Body of pancreas (tissue), 4 donors: ENCODE measurements around the gene ABLIM1.
A peak's percentile ranks its signal among the peaks of the same experiment; 100 is the strongest.

ENCODE experiments used
- POLR2A ChIP-seq, 3 donors: fragments of 450-650 bp; IDR thresholded peaks; one replicate each; pipeline ENCODE4 v1.6.1; 2016; ENCODE audit warnings: antibody characterized with exemption in 3 of 3, mild to moderate bottlenecking in 2 of 3
- TF ChIP-seq, protein P1 (sequence below), 7 experiments: fragments of 450-650 bp in 4 of 7; fragments of 200-600 bp in 3 of 7; sonication (generic) in 3 of 7; IDR thresholded peaks; one replicate each; pipeline ENCODE4 v1.5.1; 2016 to 2019; ENCODE audit warnings: antibody characterized with exemption in 7 of 7

DNA sequence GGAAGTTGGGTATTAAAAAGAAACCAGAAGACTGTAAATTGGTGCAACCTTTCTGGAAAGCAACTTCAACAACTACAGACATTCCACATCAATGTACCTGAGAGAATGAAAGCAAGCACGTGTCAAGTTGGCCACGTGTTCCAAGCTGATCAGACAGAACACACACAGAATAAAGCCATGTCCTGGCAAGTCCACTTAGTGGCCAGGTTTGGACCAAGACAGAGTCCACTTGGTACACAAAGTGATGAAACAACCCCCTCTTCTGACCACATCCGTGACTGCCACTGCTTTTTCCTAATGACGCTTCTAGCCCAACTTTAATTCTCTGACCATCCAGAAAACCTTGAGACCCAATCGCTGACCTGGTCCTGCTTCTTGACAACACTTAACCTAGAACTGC, 109.4 kb downstream of the ABLIM1 start:
- TF ChIP-seq, protein P1, sequence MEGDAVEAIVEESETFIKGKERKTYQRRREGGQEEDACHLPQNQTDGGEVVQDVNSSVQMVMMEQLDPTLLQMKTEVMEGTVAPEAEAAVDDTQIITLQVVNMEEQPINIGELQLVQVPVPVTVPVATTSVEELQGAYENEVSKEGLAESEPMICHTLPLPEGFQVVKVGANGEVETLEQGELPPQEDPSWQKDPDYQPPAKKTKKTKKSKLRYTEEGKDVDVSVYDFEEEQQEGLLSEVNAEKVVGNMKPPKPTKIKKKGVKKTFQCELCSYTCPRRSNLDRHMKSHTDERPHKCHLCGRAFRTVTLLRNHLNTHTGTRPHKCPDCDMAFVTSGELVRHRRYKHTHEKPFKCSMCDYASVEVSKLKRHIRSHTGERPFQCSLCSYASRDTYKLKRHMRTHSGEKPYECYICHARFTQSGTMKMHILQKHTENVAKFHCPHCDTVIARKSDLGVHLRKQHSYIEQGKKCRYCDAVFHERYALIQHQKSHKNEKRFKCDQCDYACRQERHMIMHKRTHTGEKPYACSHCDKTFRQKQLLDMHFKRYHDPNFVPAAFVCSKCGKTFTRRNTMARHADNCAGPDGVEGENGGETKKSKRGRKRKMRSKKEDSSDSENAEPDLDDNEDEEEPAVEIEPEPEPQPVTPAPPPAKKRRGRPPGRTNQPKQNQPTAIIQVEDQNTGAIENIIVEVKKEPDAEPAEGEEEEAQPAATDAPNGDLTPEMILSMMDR (IDR thresholded peaks at IDR 0.05), result peak in 6 of 7 experiments; percentile 22 to 70 (median 66)
- no peak for TF ChIP-seq POLR2A (IDR thresholded peaks at IDR 0.05)
